HuH-7.5 (cell line): ENCODE data around the gene FHIT.
"Not testable (repeated sequence)": the region's sequence is repeated elsewhere in the genome, so short reads cannot be mapped to it uniquely, and the experiment has no call there.

ENCODE experiments used
- DNase-seq: peaks from one replicate; pipeline ENCODE4 v3.0.0; 2011; ENCODE audit warnings: low spot score

Gene FHIT

DNA sequence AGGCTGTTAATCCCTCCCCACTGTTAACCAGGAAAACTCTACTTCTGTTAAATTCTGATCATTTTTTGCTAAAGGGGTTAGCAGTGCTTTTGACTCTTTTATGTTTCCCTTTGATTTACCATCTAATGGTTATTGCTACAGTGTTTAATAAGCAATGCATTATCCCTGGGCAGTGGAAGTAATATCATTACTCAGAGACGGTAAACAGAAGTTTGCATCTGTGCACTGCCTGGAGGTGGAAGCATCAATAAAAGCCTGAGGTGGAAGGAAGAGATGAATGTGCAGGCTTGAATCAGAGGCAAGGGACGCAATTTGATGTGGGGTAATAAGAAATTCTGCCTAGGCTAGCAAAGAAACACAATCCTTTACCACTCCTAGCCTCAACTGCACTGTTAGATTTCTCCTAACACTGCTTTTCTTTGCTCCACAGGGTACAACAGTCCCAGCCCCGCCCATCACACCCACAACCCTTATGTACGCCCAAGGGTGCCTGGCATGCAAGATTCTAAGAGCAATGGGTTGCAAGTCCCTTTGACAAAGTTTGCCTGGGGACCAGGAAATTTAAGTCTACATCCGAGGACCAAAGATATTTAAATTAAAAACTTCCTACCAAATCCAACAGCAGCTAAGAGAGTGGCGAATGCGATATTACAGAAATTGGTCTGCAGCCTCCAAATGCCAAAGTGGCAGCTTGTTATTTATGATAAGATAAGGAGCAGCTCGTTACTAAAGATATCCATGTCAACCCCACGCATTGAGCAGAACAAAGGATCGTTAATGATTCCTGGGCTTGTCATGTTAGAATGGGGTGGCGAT lies 261.4 kb downstream of the FHIT start:
- DNase-seq = no peak

DNA sequence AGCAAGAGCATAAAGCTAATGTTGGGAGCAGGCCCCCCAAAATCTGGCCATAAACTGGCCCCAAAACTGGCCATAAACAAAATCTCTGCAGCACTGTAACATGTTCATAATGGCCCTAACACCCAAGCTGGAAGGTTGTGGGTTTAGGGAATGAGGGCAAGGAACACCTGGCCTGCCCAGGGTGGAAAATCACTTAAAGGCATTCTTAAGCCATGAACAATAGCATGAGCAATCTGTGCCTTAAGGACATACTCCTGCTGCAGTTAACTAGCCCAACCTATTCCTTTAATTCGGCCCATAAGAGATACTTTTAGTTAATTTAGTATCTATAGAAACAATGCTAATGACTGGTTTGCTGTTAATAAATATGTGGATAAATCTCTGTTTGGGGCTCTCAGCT lies 264.1 kb downstream of the FHIT start:
- DNase-seq = not testable (repeated sequence)

GRCh38 chr3:60986552-60986951 lies 264.7 kb downstream of the FHIT start:
- DNase-seq = no peak

GRCh38 chr3:60983906-60984305 lies 267.3 kb downstream of the FHIT start:
- DNase-seq = no peak

DNA sequence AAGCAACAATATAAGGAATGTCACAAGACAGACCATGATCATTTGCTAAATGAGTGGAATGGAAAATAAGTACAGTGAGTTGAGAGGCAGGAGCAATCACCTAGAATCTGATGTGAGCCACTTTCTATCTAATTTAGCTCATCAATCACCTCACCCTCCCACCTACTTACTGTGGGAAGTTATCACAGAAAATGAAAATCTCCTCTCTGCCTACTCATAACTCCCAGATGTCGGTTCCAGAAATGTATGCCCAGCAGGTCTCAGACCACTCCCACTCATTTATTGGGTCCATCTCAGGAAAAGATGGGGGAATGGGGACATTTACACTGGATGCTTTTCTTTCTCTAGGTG lies 270.9 kb downstream of the FHIT start:
- no peak for DNase-seq

- no peak for DNase-seq
Observed at GRCh38 chr3:60979461-60980341, 271.6 kb downstream of the FHIT start.

GRCh38 chr3:60973321-60973720 lies 277.9 kb downstream of the FHIT start:
- DNase-seq = no peak

DNA sequence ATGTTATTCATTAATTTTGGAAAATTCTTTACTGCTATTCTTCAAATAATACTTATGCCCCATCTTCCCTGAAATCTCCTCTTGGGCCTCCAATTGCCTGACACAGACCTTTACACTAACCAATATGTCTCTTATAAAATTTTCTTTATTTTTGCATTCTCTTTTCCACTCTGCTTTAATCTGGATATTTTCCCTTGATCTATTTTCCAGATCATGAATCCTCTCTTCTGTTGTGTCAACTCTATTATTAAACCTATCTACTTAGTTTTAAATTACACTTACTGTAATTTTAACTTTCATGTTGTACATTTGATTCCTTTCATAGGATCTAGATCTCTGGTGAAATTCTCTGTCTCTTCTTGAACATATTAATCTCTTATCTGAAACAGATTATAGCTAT lies 278.7 kb downstream of the FHIT start:
- no peak for DNase-seq

GRCh38 chr3:60970850-60971249 lies 280.4 kb downstream of the FHIT start:
- no peak for DNase-seq

DNA sequence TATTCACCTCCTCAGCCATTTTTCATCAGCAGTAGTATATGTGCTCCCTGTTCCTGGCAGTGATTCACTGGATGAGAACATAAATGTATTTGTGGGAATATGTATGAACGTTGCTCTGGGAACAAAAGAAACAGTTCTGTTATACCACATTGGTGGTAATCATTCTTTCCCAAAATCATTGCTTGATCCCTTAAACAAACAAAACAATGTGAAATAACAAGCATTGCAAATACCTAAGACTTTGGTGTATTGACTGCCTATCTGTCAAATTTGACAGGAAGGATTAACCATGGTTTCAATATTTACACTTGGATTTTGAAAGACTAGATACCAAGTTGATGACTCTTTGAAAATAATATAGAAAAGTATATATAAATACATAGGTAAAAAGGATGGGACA lies 284.1 kb downstream of the FHIT start:
- peak; percentile 4 for DNase-seq

GRCh38 chr3:60957541-60957940 lies 293.7 kb downstream of the FHIT start:
- no peak for DNase-seq

DNA sequence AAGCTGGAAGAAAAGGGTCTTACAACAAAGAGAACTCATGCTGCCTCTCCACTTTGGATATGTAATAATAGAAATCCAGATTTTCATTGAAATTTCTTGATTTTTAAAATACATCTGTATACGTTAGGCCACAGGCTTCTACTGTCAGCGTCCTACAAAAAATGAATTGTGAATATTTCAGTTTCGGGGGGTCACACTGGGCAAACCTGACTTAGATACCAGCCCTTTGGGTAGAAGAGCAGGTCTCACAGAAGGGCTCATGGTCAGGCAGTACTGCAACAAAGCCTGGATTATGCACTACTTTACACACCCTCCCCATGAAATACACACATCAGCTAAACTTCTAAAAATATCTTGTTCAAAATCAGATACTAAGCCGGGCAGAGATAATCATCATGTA lies 294.5 kb downstream of the FHIT start:
- no peak for DNase-seq

- no peak for DNase-seq
Observed at GRCh38 chr3:60955034-60955433, 296.2 kb downstream of the FHIT start.

- no peak for DNase-seq
Observed at GRCh38 chr3:60954048-60954447, 297.2 kb downstream of the FHIT start.

DNA sequence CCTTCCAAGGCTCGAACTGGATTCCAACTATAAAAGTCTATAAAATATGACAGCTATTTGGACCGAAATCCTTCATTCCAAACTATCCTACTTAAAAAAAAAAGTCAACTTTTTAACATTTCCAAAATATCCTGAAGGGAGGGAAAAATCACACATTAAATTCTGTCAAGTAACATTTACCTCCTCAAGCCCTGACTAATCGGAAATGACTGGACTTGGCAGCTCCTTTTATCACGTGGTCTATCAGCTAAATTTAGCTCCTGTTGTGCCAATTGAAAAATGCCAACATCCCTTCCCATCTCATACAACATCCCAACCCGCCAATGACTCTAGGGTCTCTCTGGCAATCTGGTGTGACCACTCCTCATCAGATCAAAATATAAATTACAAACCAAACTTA lies 297.9 kb downstream of the FHIT start:
- no peak for DNase-seq

DNA sequence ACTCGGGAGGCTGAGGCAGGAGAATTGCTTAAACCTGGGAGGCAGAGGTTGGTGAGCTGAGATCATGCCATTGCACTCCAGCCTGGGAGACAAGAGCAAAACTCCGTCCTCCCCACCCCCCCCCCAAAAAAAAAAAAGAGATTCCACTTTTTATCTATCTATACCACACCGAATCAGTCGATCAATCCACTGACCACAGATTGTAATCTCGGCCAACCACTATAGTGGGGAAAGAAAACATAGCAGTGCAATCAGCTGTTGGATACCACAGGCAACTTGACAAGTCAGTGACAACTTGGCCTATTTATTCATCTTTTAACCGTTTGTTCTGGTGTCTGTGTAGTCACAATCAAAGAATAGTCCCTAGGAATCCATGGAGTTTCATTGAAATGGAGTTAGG lies 299.2 kb downstream of the FHIT start:
- no peak for DNase-seq

DNA sequence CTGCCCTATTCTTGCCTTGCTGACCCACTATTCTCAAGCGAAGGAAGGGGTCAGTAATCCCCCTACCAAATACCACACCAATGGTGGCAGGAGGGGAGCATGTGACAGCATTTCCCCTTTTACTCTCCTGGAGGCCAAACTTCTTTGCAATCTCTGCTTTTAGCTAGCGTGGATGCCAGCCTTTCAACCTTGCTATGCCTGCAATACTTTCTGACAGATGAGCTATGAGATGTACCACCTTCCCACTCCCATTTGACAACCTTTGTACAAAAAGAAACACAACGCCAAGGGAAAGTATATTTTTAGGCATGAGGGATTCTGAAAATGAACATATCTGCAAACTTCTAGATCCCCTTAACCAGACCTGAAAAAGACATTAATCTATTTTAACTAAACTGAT lies 302.1 kb downstream of the FHIT start:
- no peak for DNase-seq

DNA sequence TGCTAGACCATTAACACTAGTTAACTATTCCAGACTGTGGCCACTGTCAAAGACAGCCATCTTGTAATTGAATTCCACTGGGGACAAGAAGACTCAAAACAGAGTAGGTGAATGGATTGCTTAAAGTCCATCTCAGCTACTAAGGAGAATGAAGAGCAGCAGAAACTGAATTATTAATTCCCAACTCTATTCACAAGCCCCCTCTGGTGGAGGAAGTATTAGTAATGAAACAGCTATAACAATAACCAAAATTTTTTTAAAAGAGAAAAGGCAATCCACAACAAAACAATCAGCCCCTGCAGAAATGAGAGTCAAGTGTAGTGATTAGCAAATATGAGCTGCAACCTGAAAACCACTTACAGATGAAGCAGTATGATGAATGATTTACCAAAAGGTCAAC lies 302.8 kb downstream of the FHIT start:
- no peak for DNase-seq

- no peak for DNase-seq
Observed at GRCh38 chr3:60935709-60936108, 315.5 kb downstream of the FHIT start.

DNA sequence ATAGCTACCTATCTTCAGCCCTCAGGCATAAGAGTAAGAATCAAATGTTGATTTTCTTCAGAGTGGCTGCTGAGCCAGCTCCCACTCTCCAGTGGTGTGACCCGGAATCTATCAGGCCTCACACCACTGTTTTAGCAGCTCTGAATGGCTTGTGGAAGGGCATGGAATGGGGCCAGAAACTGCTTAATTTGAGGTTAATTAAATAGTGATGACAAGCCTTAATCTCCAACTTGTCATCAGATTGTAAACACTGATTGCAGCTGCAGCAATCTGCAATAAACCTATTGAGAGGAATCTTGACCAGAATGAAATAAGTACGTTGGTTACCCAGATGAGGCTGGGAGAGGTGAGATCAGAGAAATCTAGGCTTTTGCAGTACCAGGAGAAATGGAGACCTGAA lies 317.4 kb downstream of the FHIT start:
- DNase-seq = no peak

GRCh38 chr3:60932643-60933042 lies 318.6 kb downstream of the FHIT start:
- DNase-seq = no peak

DNA sequence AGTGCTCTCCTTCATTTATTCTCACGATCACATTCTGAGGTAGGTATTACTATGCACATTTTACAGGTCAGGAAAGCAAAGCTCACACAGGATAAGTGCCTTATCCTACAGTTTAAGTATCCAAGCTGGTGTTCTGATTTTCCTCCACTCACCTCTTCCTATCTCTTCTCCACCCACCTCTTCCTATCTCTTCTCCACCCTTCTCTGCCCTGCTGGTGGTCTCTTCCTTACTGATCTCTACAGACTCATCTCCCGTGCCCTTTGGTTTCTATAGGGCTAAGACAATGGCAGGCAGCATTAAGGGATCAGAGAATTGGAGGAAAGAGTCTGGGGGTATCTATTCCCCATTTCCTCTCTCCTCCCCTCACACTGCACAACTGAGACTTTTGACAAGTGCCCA lies 319.1 kb downstream of the FHIT start:
- DNase-seq = no peak

- DNase-seq = peak; percentile 10
Observed at GRCh38 chr3:60931452-60931851, 319.8 kb downstream of the FHIT start.

DNA sequence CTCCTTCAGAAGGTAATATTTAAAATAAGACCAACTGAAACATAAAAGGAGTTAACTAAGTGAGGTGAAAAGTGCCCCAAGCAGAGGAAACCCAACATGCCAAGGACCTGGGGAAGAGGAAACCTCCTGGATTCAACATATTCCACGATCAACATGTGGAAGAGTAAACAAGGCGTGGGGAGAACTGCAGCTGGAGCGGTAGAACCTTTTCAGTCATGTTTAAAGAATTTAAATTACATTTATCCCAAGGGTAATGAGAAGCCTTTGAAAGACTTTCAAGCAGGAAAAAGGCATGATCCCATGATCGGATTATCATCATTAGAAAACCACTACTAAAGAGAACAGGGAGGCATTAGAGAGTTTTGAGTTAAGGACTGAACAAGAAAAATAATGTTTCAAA lies 330.7 kb downstream of the FHIT start:
- DNase-seq = no peak
